AG09309 (cell line): ENCODE data around the gene YEATS2.

Experiments used
- DNase-seq: peaks from one replicate; pipeline ENCODE4 v3.0.0-alpha.2; 2010; ENCODE audit warnings: low read depth
- H3K4me3 ChIP-seq: 2 replicates; pipeline ENCODE4 v1.5.1; 2011; ENCODE audit warnings: mild to moderate bottlenecking, low read depth, low read length, moderate library complexity; ENCODE audit not compliant: control insufficient read depth
- CTCF ChIP-seq: IDR thresholded peaks from 2 replicates; pipeline ENCODE4 v1.5.1; 2011; ENCODE audit warnings: mild to moderate bottlenecking, low read depth, low read length, inconsistent platforms; ENCODE audit not compliant: insufficient read depth, control insufficient read depth; ENCODE audit errors: missing control alignments

YEATS2 gene

GRCh38 chr3:183711516-183711915, 13.9 kb downstream of the YEATS2 start:
- no peak for TF ChIP-seq CTCF
- no peak overlapping the region for H3K4me3 ChIP-seq
- no peak for DNase-seq

GRCh38 chr3:183714622-183715021, 17.0 kb downstream of the YEATS2 start:
- no peak for DNase-seq
- H3K4me3 ChIP-seq, result no peak overlapping the region
- no peak for TF ChIP-seq CTCF

GRCh38 chr3:183718012-183718411, 20.4 kb downstream of the YEATS2 start:
- TF ChIP-seq CTCF, result no peak
- no peak overlapping the region for H3K4me3 ChIP-seq
- no peak for DNase-seq

- no peak for TF ChIP-seq CTCF
- no peak for DNase-seq
- no peak overlapping the region for H3K4me3 ChIP-seq
Observed at GRCh38 chr3:183725387-183725786, 27.8 kb downstream of the YEATS2 start.

- no peak overlapping the region for H3K4me3 ChIP-seq
Observed at GRCh38 chr3:183728204-183728603, 30.6 kb downstream of the YEATS2 start.

GRCh38 chr3:183730361-183730760, 32.8 kb downstream of the YEATS2 start:
- no peak for DNase-seq
- no peak overlapping the region for H3K4me3 ChIP-seq

More at GRCh38 chr3:183728204-183728603, 30.6 kb downstream of the YEATS2 start:
- DNase-seq, result no peak
- no peak for TF ChIP-seq CTCF

More at GRCh38 chr3:183730361-183730760, 32.8 kb downstream of the YEATS2 start:
- TF ChIP-seq CTCF, result no peak
